Right forelimb (tissue), 1 donor: ENCODE data around the gene U2AF1L4.

Experiments used
- DNase-seq: peaks from one replicate; pipeline ENCODE4 v3.0.0-alpha.2; 2018

U2AF1L4 gene

GRCh38 chr19:35745328-35746086, at the start of gene U2AF1L4, which contains the start of gene PSENEN:
Gene U2AF1L4, minus strand, starts transcription at chr19:35745418. Its CDS starts 27 bp downstream, at chr19:35745391.
Gene PSENEN, plus strand, starts transcription at chr19:35745651. Its CDS starts 280 bp downstream, at chr19:35745931.
- DNase-seq, result peak; percentile 96

- no peak for DNase-seq
Measured at GRCh38 chr19:35793381-35794165, 48.4 kb upstream of the U2AF1L4 start.

GRCh38 chr19:35792888-35793287, 47.7 kb upstream of the U2AF1L4 start:
- no peak for DNase-seq

GRCh38 chr19:35792312-35792711, 47.1 kb upstream of the U2AF1L4 start:
- no peak for DNase-seq

GRCh38 chr19:35791814-35792279, 46.6 kb upstream of the U2AF1L4 start:
- no peak for DNase-seq

GRCh38 chr19:35790981-35791813, 46.0 kb upstream of the U2AF1L4 start:
- DNase-seq, result no peak

- no peak for DNase-seq
Measured at GRCh38 chr19:35789978-35790944, 45.0 kb upstream of the U2AF1L4 start.

- DNase-seq, result no peak
Measured at GRCh38 chr19:35789195-35789977, 44.2 kb upstream of the U2AF1L4 start.

GRCh38 chr19:35788205-35788960, 43.2 kb upstream of the U2AF1L4 start:
- no peak for DNase-seq

GRCh38 chr19:35787227-35787799, 42.1 kb upstream of the U2AF1L4 start:
- DNase-seq, result no peak

GRCh38 chr19:35786299-35787160, 41.3 kb upstream of the U2AF1L4 start:
- DNase-seq, result no peak

GRCh38 chr19:35785339-35785627, 40.1 kb upstream of the U2AF1L4 start:
- DNase-seq, result no peak

- DNase-seq, result no peak
Measured at GRCh38 chr19:35784503-35785338, 39.5 kb upstream of the U2AF1L4 start.

- no peak for DNase-seq
Measured at GRCh38 chr19:35783469-35784434, 38.5 kb upstream of the U2AF1L4 start.

- DNase-seq, result no peak
Measured at GRCh38 chr19:35782589-35782988, 37.4 kb upstream of the U2AF1L4 start.

GRCh38 chr19:35781650-35782049, 36.4 kb upstream of the U2AF1L4 start:
- no peak for DNase-seq

GRCh38 chr19:35780717-35781116, 35.5 kb upstream of the U2AF1L4 start:
- DNase-seq, result no peak
